HG03460 (cell line): Measurements from ENCODE around the gene EML4.

ENCODE experiments used
- ATAC-seq: cut with Tn5 transposase; IDR thresholded peaks from one replicate; pipeline ENCODE4 v1.9.1; 2021; ENCODE audit not compliant: unreplicated experiment

Gene EML4

DNA sequence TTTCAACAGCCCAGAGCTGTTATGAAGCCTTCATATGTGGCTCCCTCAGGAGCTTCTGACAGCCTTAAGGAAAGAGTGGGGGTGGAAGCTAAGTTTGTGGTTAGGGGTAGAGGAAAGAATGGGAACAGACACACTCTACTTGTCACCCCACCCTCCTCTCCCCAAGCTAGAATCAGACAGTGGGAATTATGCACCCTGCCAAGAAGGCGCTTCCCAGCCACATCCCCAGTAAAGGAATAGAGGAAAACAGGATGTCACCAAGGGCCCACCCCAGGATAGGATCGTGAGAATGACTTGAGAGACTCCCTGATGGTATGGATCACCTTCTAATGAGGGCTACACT lies 32.4 kb upstream of the EML4 start:
- no peak for ATAC-seq

DNA sequence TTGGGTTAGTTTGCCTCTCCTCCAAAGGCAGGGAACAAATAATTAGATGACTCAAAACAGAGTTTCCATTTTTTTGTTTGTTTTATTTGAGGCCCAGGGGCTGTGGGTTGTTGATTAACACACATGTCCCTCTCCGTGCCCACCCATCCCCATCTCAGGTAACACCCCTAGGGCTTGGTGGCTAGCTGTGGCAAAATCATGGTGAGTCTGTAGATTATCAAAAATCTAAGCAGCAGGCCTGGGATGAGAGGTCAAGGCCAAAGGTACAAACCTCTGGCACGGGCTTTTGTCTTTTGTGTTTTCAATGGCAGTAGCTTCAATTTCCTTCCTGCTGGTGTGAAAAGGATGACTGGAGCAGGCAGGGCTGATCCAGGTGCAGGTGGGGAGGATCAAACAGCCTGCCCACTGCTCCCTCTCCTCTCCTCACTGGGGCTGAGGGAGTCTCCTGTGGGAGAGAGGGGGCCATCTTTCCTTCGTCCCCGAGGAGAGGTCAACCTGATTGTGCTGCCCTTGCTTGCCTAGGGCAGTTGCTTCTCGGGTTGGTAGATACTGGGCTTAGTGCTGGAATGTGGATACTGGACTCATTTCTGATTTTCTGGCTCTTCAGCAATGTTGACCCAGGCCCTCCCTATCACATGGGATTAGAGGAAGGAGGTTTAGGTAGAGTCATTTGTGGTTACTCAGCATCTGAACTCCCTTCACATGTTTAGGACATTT lies 31.9 kb upstream of the EML4 start:
- ATAC-seq: no peak

DNA sequence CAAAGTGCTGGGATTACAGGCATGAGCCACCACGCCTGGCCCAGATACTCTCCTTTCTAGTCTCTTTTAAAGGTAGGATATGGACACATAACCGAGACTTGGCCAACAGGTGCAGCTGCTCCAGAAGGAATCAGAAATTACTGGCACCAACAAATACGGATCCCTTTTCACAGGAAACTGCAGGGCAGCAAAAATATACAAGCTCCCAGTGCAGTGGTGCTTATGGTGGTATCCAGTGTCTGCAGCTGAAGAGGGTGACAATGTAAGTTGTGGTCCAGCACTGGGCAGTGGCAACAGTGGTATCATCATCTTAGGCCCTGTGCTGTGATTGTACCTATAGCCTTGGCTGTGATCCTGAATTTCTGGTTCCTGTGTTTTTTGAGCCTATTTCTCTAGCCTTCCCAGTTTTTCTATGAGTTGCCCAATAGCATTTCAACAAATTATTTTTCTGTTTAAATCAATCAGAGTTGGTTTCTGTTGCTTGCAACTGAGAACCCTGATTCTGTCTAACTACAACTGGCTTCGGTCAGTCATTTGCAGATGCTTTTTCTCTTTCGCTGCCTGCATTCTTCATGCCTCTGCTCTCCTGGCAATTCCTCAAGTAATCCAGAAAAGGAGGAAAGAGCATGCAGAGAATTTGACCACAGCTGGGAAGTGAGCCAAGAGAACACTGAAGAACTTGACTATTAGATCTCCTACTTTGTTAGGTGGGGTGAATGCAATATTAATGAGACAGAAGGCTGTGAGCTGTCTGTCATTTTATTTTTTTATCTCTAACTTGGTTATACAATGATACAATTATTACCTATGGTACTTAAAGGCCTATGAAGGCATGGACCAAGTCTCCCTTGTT lies 30.8 kb upstream of the EML4 start:
- ATAC-seq: no peak

DNA sequence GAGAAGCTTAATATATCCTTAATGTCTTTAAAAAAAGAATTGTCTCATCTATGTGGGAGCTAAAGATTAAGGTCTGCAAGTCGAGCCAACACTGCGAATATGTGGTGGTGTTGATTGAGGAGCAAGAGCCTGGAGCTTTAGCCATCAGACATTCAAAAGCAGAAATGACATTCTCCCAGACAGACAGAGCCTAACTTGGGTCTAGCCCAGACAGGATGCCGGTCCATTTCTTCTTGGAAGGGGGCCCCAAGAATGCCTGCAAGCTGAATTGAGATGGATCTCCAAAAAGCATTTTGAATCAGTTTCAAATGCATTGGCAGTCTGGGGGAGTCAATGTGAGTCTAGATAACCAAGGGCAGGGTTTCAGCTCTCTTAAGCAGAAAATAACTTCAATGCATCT lies 30.1 kb upstream of the EML4 start:
- no peak for ATAC-seq

DNA sequence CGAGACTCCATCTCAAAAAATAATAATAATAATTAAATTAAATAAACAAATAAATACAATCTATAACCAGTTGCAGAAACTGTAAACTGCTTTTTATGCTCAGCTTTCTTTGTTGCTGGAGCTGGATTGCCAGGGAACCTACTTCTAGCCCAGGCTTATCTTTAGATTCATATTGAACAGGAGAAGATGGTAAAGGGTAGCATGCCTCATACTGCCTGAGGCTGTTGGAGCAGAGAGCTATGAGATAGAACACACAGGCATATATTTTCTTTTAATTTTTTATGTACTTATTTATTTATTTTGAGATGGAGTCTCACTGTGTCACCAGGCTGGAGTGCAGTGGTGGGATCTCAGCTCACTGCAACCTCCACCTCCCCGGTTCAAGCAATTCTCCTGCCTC lies 28.7 kb upstream of the EML4 start:
- ATAC-seq: no peak

DNA sequence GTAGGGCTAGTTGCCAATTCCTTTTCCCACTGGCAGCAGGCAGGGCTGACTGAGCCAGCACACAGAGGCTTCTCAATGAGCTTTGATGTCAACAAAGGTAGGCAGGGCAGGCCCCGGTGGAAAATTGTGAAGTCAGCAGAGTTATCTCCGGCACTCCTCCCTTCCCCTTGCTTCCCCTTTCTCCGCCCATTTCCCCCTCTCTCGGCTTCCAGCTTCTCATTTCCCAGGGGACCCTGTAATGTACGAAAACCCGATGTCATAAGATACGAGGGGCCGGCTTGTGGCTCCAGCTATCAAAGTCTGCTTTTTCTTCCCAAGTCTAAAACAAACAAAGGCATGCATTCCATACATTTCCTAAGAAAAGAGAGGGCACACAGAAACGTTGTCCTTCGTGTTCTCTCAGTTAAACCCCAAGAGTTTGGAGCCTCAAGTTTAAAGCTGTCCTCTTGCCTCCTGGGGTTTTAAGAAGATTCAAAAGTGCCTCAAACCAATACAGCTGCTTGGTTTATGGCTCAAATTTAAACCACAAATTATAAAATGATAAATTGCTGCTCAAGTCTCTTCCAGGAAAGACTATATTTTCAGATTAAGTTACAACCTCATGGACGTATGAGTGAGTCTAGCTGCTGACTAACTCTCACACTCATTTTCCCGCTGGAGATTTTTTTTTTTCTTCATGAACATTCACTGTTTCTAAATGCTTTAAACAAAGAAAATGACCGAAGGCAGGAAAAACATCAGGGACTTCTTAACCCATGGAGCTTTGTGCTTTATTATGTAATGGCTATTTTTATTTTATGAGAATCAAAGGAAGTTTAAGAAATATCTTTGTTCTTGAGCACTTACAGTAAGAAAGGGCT lies 27.2 kb upstream of the EML4 start:
- no peak for ATAC-seq

DNA sequence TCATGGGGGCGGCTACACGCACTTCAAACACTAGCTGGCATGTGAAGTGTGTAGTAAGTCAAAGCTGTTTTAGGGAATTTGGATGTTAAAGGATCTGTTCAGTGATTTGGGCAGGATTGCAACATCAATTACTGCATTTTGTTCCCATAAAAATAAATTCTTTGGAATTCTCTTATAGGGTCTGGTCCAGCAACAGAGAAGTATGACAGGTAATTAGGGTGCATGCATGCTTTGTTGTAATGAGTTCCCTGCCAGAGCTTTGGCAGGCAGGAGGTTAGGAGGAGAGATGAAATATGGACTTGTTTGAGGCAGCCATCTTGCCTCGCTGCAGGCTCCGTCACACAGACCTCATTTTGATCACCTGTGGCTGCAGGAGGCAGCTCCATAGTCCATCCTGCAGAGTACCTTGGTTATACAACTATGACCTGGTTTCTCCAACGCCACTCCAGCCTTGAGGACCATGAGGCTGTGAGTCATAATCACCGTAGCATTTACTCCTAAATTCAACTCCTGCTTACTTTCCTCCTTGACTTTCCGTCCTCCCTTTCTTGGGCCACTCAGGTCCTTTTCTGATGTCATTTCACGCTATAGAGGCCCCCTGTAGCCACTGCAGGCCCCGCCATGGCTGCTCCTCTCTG lies 26.5 kb upstream of the EML4 start:
- no peak for ATAC-seq

DNA sequence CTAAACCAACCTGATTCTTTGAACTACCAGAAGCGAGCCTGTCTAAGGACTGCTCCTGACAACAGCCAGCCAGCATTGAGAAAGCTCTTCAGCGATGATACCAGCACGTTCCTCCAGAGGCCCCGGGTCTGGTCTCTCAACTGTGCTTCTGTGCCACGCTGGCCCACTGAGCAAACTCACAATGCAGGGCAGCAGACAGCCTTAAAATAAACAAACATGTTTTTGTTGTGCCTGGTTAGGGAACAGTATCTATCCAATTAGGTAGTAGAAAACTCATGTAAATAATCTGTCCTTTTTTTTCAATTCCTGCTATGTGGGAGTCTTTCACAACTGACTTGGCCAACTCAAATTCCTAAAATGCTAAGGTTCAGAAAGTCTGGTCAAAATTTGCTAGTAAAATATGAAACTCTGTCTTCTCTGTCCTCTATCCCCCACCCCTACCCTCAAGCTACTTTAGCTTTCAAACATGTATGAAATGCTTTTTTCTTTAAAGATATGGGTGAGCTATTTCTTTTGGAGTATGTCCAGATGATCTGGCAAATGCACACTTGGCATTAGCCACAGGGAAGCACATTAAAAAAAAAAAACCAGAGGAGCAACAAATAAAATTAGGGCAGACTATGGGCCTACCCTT lies 21.4 kb upstream of the EML4 start:
- no peak for ATAC-seq

DNA sequence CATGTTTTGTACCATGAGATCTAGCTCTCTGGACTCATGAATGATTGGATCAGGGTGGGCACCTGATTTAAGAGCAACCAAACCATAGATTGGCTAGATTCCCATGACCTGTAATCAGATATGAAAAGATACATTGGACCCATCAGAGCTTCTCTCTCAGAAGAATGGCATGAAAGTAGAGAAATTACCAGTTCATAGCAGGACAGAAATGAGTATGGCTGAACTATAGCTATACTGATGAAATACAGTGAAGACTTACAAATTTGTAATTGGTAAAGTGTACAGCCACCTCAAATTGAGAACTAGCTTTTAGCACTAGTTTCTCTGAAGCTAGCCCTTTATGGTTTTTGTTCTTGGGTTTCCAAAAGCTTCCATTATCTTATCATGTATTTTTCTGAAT lies 19.0 kb upstream of the EML4 start:
- no peak for ATAC-seq

DNA sequence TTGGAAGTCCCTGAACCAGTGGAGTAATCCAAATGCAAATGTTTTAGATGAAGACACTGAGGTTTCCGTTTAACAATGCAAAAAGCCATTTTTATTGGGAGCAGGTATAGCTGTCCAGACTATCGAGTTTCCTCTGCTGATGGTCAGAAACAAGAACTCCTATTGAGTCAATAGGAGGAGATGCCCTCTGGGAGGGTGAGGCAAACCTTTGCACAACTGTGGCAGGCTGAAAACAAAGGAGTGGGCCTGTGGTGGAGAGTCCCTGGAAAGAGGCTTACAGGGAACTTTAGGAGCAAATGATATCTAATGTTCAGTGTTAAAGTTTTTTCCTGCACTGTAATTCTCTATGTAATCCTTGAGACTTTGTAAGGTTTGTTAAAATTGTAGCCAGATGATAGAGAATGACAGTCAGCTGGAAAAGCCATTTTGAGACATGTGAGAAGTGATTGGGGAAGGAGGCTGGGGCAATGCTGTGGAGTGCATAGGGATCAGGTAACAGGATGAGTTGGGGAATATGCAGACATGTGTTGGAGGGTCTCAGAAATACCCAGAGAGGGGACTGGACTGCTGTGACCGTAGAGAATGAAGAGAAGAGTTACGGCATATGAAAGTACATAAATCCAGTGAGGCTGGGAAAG lies 15.1 kb upstream of the EML4 start:
- ATAC-seq: no peak

DNA sequence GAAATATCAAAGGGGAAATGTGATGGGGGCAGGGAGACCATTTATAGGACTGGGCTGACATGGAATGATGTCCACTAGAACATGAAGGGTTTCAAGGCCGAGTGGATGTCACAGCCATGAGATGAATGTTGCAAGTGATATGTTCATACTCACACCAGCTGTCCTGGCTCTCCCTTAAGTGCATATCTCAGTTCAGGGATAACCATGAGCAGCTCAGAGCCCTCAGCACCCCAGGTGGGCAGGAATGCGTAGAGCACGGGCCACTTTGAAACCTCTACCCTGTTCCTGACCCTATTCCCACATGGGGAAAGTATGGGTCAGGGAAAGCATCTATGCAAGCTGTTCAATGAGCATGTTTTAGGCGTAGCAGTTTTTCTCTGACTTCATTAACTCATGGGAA lies 12.4 kb upstream of the EML4 start:
- no peak for ATAC-seq

DNA sequence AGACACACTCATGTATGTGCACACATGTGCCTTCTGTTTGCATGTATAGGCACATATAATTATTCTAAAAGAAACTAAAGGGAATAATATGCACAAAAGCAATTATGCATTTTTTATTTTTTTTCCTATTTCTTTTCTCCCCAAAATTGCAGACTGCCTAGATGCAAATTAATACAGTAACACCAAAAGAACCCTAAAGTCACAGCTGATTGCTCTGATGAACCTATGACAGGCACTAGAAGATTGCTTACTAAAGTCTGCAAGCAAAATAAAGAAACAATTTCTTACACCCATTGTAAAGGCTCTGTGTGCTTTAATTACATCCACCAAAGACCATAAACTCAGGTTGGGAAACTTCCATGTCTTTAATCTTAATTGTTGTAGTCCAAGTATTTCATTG lies 7.7 kb upstream of the EML4 start:
- ATAC-seq: no peak

DNA sequence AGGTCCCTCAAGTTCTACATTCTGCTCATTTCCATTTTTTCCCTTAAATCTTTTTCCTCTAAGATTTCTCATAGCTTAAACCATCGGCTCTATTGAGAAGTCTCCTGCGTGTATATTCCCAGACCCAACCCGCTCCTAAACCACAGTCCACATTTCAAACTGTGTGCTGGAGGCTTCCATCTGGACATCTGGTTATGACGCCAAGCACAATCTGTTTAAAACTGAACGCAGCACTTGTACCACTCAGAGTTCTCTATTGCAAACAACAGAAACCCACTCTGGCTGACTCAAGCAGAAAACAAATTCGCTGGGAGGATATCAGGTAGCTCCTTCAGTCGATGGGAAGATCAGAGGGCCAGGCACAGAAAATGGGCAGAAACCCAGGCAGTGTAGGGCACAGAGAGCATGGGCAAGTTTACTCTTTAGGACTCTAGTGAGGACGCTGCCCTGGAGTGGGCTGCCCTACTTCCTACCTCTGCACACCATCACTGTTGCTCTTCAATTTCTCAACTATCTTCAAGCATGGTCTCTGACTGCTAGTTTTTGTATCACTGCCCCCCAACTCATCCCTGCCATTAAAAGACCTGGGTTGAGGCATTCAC lies 5.6 kb upstream of the EML4 start:
- no peak for ATAC-seq

DNA sequence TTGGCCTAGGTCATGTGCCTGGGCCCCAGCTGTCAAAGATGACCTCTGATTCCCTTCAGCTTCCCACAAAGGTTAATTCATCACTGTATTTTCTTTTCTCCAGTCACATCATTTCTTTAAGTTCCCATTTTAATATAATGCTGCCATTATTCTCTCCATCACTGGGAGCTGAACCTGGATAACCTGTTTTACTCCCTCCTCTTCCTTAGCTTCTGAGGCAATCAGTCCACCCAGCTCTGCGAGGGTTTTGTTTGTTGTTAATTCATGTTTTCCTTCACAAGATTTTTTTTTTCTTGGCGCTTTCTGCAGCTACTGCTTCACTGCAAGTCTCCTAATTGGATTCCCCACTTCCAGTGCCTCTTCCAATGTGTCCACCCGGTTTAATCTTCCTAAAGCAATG lies 5.1 kb upstream of the EML4 start:
- no peak for ATAC-seq

DNA sequence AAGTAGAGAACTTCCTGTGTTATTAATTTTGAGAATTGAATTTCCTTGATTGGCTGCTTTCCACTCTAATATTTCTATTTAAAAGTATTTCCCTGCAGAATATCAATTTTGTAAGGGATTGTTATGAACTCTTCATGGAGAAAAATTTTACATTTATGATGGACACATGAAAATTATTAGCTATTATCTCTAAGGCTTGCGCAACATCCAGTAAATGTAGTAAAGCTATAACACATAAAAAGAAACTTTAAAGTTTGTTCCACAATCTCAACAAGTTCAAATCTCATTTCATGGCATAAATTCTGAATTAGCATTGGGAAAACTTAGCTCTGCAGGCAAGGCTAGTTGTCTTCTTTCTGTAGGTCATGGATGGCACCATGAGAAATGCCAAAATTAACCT lies 4.2 kb upstream of the EML4 start:
- ATAC-seq: no peak

DNA sequence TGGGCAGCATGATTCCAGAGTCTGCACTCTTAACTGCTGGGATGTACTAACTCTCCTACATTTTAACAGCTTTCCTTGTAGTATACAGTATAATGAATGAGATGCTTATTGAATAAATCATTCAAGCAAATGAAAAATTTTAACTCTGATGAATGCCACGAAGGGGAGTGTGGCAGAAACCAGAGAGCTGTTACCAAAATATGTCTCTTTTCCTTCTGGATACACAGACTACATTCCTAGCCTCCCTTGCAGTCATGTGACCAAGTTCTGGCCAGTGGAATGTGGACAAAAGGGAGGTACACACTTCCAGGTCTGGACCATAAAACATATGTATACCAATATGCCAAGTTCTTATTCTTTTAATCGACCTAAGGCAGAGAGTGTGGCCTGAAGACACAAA lies 1.7 kb upstream of the EML4 start:
- ATAC-seq: no peak

DNA sequence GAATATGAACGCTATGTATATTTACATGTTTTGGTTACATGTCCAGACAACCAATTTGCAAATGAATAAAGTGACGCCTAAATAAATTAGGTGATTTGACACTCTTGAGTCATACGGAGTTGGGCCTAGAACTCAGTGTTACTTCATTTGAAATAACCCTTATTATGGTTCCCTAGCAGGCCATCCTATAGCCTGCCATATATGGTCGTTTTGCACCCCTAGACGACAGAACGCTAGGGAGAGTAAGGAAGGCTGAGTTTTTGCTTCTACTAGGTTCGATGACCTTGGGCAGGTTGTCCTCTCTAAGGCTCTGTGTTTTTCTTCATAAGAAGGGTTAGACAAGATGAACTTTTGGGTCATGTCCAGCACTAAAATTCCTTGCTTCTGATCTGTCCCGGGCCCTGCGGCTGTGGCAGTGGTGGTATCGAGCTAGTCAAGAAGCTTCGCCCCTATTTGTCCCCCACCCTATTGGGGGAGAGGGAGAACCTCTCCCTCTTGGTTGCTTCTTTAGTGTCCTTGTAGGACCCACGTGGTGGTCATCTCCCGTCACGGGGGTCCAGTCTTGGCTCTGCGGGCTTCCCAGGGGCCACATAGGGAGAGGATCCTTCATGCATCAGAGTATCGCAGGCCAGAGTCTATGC lies 574 bp upstream of the EML4 start:
- ATAC-seq: no peak

DNA sequence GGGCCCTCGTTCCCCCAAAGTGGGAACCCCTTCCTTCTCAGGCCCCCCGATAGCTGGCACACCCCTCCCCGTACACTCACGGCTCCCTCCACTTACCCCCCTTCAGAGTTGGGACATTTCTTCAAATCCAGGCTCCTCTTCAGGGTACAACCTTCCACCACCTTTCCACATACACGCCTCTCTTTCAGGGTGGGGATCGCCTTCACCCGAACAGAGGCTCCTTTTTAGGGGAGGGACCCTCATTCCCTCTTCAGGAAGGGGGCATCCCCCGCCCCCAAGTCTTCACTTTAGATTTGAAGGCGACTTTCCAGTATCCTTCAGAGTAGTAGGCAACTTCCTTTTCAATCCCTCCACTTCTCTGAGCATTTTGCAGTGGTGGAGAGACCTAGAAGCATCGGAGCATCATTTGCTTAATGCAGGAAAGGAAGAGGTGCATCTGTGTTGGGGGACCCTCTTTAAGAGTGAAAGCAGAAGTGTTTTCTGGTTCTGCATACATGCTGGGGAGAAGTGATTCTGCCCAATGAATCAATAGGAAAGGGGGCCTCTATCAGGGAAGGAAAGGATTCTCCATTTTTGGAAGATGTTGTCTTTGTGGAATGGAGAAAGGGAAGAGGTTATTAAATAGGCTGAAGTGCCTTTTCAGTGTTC lies 845 bp downstream of the EML4 start:
- ATAC-seq: peak; percentile 26
